Activated CD8-positive, alpha-beta memory T cell treated with anti-CD3 and anti-CD28 coated beads for 1 hour (primary cell): Measurements from ENCODE around the gene NSA2.
"Not testable (repeated sequence)": the region's sequence is repeated elsewhere in the genome, so short reads cannot be mapped to it uniquely, and the experiment has no call there.

Source experiments
- DNase-seq, 2 donors: peaks; one replicate each; pipeline ENCODE4 v3.0.0-alpha.2; 2020; ENCODE audit warnings: low read depth in 1 of 2; ENCODE audit errors: extremely low read depth in 1 of 2

The NSA2 gene

GRCh38 chr5:74766849-74767578 lies at the start of gene NSA2, which contains the start of gene GFM2:
TSS of gene NSA2 (plus strand) at chr5:74767249. CDS start at chr5:74767361, 112 bp downstream.
TSS of gene GFM2 (minus strand) at chr5:74767117. CDS start at chr5:74763742, 3,375 bp downstream.
- peak; percentile 80 to 86 for DNase-seq

- DNase-seq: no peak
These were observed 49.5 kb upstream of the NSA2 start for GRCh38 chr5:74717596-74717995.

- DNase-seq: no peak
These were observed 44.8 kb upstream of the NSA2 start for GRCh38 chr5:74722271-74722670.

- no peak for DNase-seq
These were observed 41.7 kb upstream of the NSA2 start for GRCh38 chr5:74725331-74725730.

GRCh38 chr5:74736759-74737158 lies 30.3 kb upstream of the NSA2 start:
- no peak for DNase-seq

GRCh38 chr5:74738406-74738805 lies 28.6 kb upstream of the NSA2 start:
- DNase-seq: no peak

GRCh38 chr5:74748742-74749141 lies 18.3 kb upstream of the NSA2 start:
- not testable (repeated sequence) for DNase-seq

- no peak for DNase-seq
These were observed 5.8 kb upstream of the NSA2 start for GRCh38 chr5:74761241-74761640.

- DNase-seq: no peak
These were observed 4.5 kb upstream of the NSA2 start for GRCh38 chr5:74762599-74762998.

- DNase-seq: no peak
These were observed 3.5 kb upstream of the NSA2 start for GRCh38 chr5:74763504-74763903.

GRCh38 chr5:74765201-74765600 lies 1.8 kb upstream of the NSA2 start:
- no peak for DNase-seq

- DNase-seq: no peak
These were observed 1.1 kb upstream of the NSA2 start for GRCh38 chr5:74765929-74766328.

GRCh38 chr5:74766418-74766848 lies 616 bp upstream of the NSA2 start:
- DNase-seq: no peak

- DNase-seq: no peak
These were observed 497 bp downstream of the NSA2 start for GRCh38 chr5:74767579-74767913.

- no peak for DNase-seq
These were observed 5.3 kb downstream of the NSA2 start for GRCh38 chr5:74772359-74772758.

- no peak for DNase-seq
These were observed 11.6 kb downstream of the NSA2 start for GRCh38 chr5:74778609-74779008.

- no peak for DNase-seq
These were observed 19.8 kb downstream of the NSA2 start for GRCh38 chr5:74786851-74787250.

- no peak for DNase-seq
These were observed 20.4 kb downstream of the NSA2 start for GRCh38 chr5:74787424-74787823.

- not testable (repeated sequence) for DNase-seq
These were observed 24.6 kb downstream of the NSA2 start for GRCh38 chr5:74791669-74792068.

GRCh38 chr5:74798977-74799911 lies 32.2 kb downstream of the NSA2 start:
- DNase-seq: no peak

GRCh38 chr5:74801197-74801596 lies 34.1 kb downstream of the NSA2 start:
- DNase-seq: no peak

- no peak for DNase-seq
These were observed 34.9 kb downstream of the NSA2 start for GRCh38 chr5:74801941-74802340.
